Naive B cell (primary cell): ENCODE results near the gene TUBG1. TPM values are rescaled to one million over a fixed set of nuclear protein-coding genes. Genes with fewer than 3 reads are reported as not detected.
"Not testable (repeated sequence)": the region's sequence is repeated elsewhere in the genome, so short reads cannot be mapped to it uniquely, and the experiment has no call there.

Source experiments
- ATAC-seq, 2 donors: fragments of 150-1000 bp; cut with Tn5 transposase; 2 replicates each; pipeline ENCODE4 v1.10.0; 2021; ENCODE audit warnings: low read depth in 2 of 2, mild to moderate bottlenecking in 2 of 2, moderate library complexity in 2 of 2
- DNase-seq: peaks from one replicate; pipeline ENCODE4 v3.0.0; 2022
- H3K27ac Mint-ChIP-seq, 6 donors: one replicate each; pipeline ENCODE4 v1.8.0; 2020 to 2022; ENCODE audit warnings: mild to moderate bottlenecking in 6 of 6, mixed read lengths in 6 of 6, moderate library complexity in 5 of 6, inconsistent platforms in 2 of 6
- H3K27me3 Mint-ChIP-seq, 3 donors: one replicate each; pipeline ENCODE4 v1.8.0; 2021 to 2022; ENCODE audit warnings: mixed read lengths in 3 of 3, mild to moderate bottlenecking in 1 of 3
- H3K36me3 Mint-ChIP-seq, 2 donors: one replicate each; pipeline ENCODE4 v1.8.0; 2020 to 2022; ENCODE audit warnings: mixed read lengths in 2 of 2, inconsistent platforms in 1 of 2, mild to moderate bottlenecking in 1 of 2
- H3K4me1 Mint-ChIP-seq, 3 donors: one replicate each; pipeline ENCODE4 v1.8.0; 2020 to 2022; ENCODE audit warnings: mixed read lengths in 3 of 3, inconsistent platforms in 1 of 3, mild to moderate bottlenecking in 1 of 3, moderate library complexity in 1 of 3
- H3K4me3 Mint-ChIP-seq, 8 donors: one replicate each; pipeline ENCODE4 v1.8.0; 2020 to 2022; ENCODE audit warnings: mild to moderate bottlenecking in 8 of 8, mixed read lengths in 8 of 8, moderate library complexity in 8 of 8, inconsistent platforms in 2 of 8
- H3K9me3 Mint-ChIP-seq, 7 donors: one replicate each; pipeline ENCODE4 v1.8.0; 2020 to 2022; ENCODE audit warnings: mixed read lengths in 7 of 7, mild to moderate bottlenecking in 5 of 7, inconsistent platforms in 2 of 7, moderate library complexity in 1 of 7
- polyA plus RNA-seq, 6 donors: library from polyadenylated mRNA; unstranded; fragments of 300-500 nt; fragmentation: Illumina TruSeq; gene quantifications; one replicate each; pipeline ENCODE4 v1.2.3, GENCODE V29; 2021; ENCODE audit warnings: low read depth in 6 of 6

TUBG1 gene
- polyA plus RNA-seq, 6 donors from 2014 or later, result 4.2 to 10.2 (median 6.8) TPM; not detected in 1

DNA sequence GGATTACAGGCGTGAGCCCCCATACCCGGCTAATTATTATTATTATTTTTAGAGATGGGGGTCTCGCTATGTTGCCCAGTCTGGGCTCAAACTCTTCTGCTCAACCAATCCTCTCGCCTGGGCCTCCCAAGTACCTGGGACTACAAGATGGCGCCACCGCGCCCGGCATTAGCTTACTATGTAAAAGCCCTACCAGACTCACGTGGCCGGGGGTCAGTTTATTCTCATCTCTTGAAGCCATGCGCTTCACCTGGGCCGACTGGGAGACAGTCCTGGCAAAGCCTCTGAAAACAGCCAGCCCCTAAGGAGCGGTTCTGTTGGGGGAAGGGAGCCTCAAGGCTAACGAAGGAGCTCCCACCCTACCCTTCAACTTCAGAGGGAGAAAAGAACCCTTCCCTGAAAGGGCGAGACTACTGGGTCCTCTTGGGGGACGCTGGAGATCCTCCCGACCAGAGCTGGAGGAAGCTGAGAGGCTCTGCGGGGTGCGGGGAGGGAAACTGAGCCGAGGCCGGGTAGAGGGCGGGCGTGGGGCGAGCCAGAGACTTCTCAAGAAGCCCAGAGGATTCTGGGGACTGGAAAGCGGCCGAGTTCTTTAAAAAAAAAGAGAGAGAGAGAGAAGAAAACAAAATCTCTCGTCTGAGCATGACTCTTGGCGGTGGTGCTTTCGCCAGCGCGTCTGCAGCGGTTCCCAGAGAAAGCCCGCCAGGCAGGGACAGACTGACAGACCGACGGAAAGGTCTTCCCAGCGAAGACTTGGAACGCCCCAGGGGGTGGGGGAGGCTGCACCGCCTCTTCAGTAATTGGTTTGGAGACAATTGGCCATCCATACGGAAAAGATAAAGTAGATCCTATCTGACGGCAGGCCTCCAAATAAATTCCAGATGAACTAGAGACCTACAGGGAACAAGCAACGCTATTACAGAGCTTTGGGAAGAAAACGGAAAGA, 44.0 kb downstream of the TUBG1 start:
- peak overlapping the region in 1 of 8 donors; percentile 28 for H3K4me3 Mint-ChIP-seq
- H3K4me1 Mint-ChIP-seq, result peaks cover 11 to 19% (median 17%) of the 10 kb centered on the region in 3 donors
- peak overlapping the region in 1 of 6 donors; percentile 61 for H3K27ac Mint-ChIP-seq
- H3K36me3 Mint-ChIP-seq, result no peaks in the 10 kb centered on the region
- no peaks in the 10 kb centered on the region for H3K9me3 Mint-ChIP-seq
- ATAC-seq (no peak), DNase-seq (no peak)
- H3K27me3 Mint-ChIP-seq, result peaks cover 38 to 77% (median 62%) of the 10 kb centered on the region in 3 donors

DNA sequence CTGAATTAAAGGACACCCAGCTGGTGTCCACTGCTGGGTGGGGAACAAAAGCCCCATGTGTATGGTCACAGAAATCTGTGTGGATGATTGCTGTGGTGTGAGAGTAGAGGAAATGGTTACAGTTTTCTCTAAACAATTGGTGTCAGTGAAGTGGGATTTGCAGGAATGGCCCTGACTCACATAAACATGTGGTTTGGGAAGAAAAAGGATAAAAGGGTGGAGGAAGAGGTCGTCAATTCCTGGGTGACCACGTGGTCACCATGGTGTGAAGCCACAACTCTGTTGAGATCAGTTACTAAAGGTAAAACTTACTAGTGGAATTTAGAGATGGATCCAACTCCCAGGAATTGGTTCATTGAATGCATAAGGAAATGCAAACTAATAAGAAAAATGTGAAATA, 46.0 kb downstream of the TUBG1 start:
- Mint-ChIP-seq H3K4me1 (peaks cover 23 to 36% (median 27%) of the 10 kb centered on the region in 3 donors), H3K27me3 (peaks cover 34 to 78% (median 51%) of the 10 kb centered on the region in 3 donors), H3K27ac (no peak overlapping the region), H3K9me3 (no peaks in the 10 kb centered on the region), H3K4me3 (peak overlapping the region in 1 of 8 donors; percentile 33), H3K36me3 (no peaks in the 10 kb centered on the region)
- DNase-seq, result no peak
- no peak for ATAC-seq

DNA sequence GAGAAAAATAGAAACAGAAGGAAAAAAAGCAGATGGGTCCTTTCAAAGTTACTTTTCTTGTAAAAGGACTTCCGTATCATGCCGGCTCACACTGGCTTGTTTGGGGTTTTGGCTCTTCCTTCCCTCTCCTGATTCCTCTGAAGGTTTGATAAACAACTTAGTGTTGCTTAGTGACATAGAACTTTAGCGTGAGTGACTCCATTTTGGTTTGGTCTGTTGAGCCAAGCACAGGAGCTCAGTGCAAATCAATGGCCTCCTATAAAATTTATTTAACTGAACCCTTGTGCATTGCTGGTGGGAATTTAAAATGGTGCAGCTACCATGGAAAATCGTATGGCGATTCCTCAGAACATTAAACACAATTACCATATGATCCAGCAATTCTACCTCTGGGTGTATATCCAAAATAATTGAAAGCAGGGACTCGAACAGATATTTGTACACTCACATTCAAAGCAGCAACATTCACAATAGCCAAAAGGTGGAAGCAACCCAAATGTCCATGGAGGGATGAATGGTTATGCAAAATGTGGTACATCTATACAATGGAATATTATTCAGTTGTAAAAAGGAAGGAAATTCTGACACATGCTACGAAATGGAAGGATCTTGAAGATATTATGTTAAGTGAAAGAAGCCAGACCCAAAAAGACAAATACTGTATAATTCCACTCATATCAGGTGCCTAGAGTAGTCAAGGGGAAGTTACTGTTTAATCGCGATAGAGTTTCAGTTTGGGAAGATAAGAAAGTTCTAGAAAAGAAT, 48.5 kb downstream of the TUBG1 start:
- Mint-ChIP-seq H3K27ac (no peak overlapping the region), H3K4me3 (peak overlapping the region in 7 of 8 donors; percentile 28 to 95 (median 84)), H3K4me1 (peaks cover 25 to 36% (median 27%) of the 10 kb centered on the region in 3 donors), H3K36me3 (no peaks in the 10 kb centered on the region), H3K9me3 (no peaks in the 10 kb centered on the region), H3K27me3 (peaks cover 29 to 66% (median 41%) of the 10 kb centered on the region in 3 donors)
- ATAC-seq, result no peak
- DNase-seq, result no peak

DNA sequence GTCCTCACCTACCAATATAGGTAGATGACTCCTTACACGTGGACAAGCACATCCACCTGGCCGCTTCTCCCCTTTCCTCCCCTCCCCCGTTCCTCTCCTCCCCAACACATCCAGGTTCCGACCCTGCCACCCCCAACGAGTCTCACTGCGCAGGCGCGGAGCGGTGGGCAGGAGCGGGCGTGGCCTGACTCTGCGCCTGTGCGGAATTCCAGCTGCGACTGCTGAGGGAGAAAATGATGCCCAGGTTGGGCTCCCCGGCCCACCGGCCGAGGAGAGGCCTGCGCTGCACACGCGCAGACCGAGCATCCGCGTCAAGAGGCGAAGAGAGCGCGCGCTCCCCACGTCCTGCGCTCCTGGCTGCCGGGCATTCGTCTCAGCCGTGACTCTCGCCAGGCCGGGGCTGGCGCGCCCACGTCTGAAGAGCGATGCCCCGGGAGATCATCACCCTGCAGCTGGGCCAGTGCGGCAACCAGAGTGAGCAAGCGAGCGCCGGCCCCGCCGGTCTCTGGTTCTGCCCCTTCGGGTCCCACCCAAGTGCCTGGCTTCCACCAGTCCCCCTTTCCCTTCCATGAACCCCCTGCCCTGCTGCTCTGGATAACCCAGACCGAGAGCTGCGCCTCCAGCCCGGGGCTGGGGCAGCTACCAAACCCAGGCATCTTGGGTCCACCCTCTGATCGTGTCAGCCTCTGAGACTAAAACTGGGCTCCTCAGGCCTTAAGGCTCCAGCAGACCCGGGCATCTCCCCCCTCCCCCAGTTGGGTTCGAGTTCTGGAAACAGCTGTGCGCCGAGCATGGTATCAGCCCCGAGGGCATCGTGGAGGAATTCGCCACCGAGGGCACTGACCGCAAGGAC, 49.8 kb downstream of the TUBG1 start, which contains the start of gene TUBG2:
Gene TUBG2 (plus strand): TSS at position 206 of the 853 bp plus-strand sequence. CDS start 220 bp downstream, at position 426.
- H3K27ac Mint-ChIP-seq, result peak within 1 kb of the TSS in 3 of 6 donors; percentile 44 to 86 (median 54)
- DNase-seq (peak; percentile 45), ATAC-seq (peak; percentile 71 to 72)
- H3K9me3 Mint-ChIP-seq, result no peaks in the 10 kb centered on the region
- no peaks in the 10 kb centered on the region for H3K36me3 Mint-ChIP-seq
- H3K27me3 Mint-ChIP-seq, result peaks cover 20 to 53% (median 28%) of the 10 kb centered on the region in 3 donors
- H3K4me1 Mint-ChIP-seq, result peaks cover 20 to 29% (median 25%) of the 10 kb centered on the region in 3 donors
- peak within 1 kb of the TSS; percentile 77 to 95 (median 88) for H3K4me3 Mint-ChIP-seq

DNA sequence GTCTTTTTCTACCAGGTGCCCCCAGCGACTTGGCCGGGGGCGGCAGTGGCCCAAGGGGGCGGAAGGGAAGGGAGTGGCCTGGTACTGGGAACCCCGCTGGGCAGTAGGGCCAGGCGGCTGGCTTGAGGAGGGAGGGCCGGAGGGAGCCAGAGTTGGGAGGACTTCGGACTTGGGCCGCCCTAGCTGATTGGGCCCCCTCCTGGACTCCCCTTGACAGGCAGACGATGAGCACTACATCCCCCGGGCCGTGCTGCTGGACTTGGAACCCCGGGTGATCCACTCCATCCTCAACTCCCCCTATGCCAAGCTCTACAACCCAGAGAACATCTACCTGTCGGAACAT, 50.4 kb downstream of the TUBG1 start:
- not testable (repeated sequence) for DNase-seq, H3K36me3 Mint-ChIP-seq, H3K9me3 Mint-ChIP-seq, ATAC-seq
- peaks cover 20 to 47% (median 23%) of the 10 kb centered on the region in 3 donors for H3K27me3 Mint-ChIP-seq
- peak overlapping the region in 2 of 6 donors; percentile 54 to 86 for H3K27ac Mint-ChIP-seq
- peak overlapping the region; percentile 16 to 95 (median 88) for H3K4me3 Mint-ChIP-seq
- H3K4me1 Mint-ChIP-seq, result peaks cover 20 to 29% (median 25%) of the 10 kb centered on the region in 3 donors

DNA sequence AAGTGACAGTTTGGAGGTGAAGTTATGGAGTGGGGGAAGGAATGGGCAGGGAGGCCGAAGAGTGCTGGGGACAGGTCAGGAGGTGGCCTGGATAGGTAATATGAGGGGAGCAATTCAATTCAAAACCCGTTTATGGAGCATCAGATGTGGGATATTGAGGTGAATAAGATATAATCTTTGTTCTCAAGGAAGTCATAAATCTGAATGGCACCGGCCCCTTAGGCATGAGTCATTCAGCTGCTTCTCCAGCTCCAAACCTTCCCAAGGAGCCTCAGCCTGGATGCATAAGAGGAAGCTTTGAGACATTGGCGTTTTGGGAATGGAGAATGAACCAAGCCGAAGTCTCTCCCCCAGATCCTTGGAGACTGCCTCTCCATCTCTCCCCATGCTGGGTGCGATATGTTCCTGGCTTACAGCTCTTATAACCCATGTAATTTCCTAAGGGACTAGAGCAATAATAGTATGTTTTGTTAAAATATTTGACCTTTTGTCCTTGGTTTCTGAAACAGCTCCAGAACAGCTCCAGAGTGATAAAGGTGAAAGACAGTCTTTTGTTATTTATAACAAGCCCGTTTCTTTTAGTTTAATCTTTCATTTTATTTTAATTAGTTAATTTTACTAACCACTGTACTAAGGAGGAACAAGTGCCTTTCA, 51.3 kb downstream of the TUBG1 start:
- peak overlapping the region in 1 of 6 donors; percentile 57 for H3K27ac Mint-ChIP-seq
- peak overlapping the region in 5 of 8 donors; percentile 0 to 32 (median 25) for H3K4me3 Mint-ChIP-seq
- peaks cover 13 to 45% (median 14%) of the 10 kb centered on the region in 3 donors for H3K27me3 Mint-ChIP-seq
- no peaks in the 10 kb centered on the region for H3K9me3 Mint-ChIP-seq
- DNase-seq (no peak), ATAC-seq (no peak)
- H3K4me1 Mint-ChIP-seq, result peaks cover 16 to 22% (median 22%) of the 10 kb centered on the region in 3 donors
- peaks cover 0 to 4% of the 10 kb centered on the region in 2 donors for H3K36me3 Mint-ChIP-seq

Other genes starting within 250 kb of the TUBG1 start
- gene STAT3, start 221.2 kb upstream of the TUBG1 start, polyA plus RNA-seq, result 100 to 1,000 TPM in 3 of 6 donors, 10 to 100 TPM in 3; 89.8 to 112 (median 101) TPM
- not detected for gene CAVIN1, start 186.4 kb upstream of the TUBG1 start, polyA plus RNA-seq
- gene ATP6V0A1, start 150.8 kb upstream of the TUBG1 start, polyA plus RNA-seq, result 10 to 100 TPM; 42.5 to 81.0 (median 62.8) TPM
- gene NAGLU, start 73.4 kb upstream of the TUBG1 start, polyA plus RNA-seq, result 10 to 100 TPM; 17.1 to 34.9 (median 23.6) TPM
- gene HSD17B1, start 56.8 kb upstream of the TUBG1 start, polyA plus RNA-seq, result 1 to 10 TPM in 2 of 6 donors, under 1 TPM in 3, not detected in 1; 0.55 to 1.6 (median 0.90) TPM
- gene COASY, start 47.5 kb upstream of the TUBG1 start, polyA plus RNA-seq, result 100 to 1,000 TPM in 1 of 6 donors, 10 to 100 TPM in 5; 40.6 to 104 (median 55.5) TPM
- gene MLX, start 42.6 kb upstream of the TUBG1 start, polyA plus RNA-seq, result 10 to 100 TPM; 26.7 to 48.2 (median 32.9) TPM
- 1 to 10 TPM in 5 of 6 donors, not detected in 1; 1.5 to 2.9 (median 2.4) TPM for gene PSMC3IP, start 32.0 kb upstream of the TUBG1 start, polyA plus RNA-seq
- 100 to 1,000 TPM; 132 to 161 (median 140) TPM for gene RETREG3, start 309 bp upstream of the TUBG1 start, polyA plus RNA-seq
- 1 to 10 TPM in 5 of 6 donors, under 1 TPM in 1; 0.39 to 3.3 (median 1.5) TPM for gene TUBG2, start 49.6 kb downstream of the TUBG1 start, polyA plus RNA-seq
- not detected for gene PLEKHH3, start 67.3 kb downstream of the TUBG1 start, polyA plus RNA-seq
- gene CCR10, start 72.2 kb downstream of the TUBG1 start, polyA plus RNA-seq, result 1 to 10 TPM in 1 of 6 donors, under 1 TPM in 2, not detected in 3; 0.27 to 1.8 (median 0.93) TPM
- gene CNTNAP1, start 72.8 kb downstream of the TUBG1 start, polyA plus RNA-seq, result under 1 TPM in 5 of 6 donors, not detected in 1; 0.19 to 1.00 (median 0.39) TPM
- 10 to 100 TPM in 5 of 6 donors, 1 to 10 TPM in 1; 8.2 to 63.4 (median 47.3) TPM for gene EZH1, start 135.4 kb downstream of the TUBG1 start, polyA plus RNA-seq
- gene RAMP2, start 151.5 kb downstream of the TUBG1 start, polyA plus RNA-seq, result not detected
- 10 to 100 TPM; 44.3 to 61.0 (median 56.5) TPM for gene VPS25, start 163.8 kb downstream of the TUBG1 start, polyA plus RNA-seq
- under 1 TPM in 1 of 6 donors, not detected in 5; 0.10 TPM for gene WNK4, start 170.9 kb downstream of the TUBG1 start, polyA plus RNA-seq
- gene COA3, start 189.0 kb downstream of the TUBG1 start, polyA plus RNA-seq, result 100 to 1,000 TPM; 117 to 157 (median 133) TPM
- under 1 TPM in 5 of 6 donors, not detected in 1; 0.17 to 0.74 (median 0.70) TPM for gene CNTD1, start 189.2 kb downstream of the TUBG1 start, polyA plus RNA-seq
- gene BECN1, start 214.6 kb downstream of the TUBG1 start, polyA plus RNA-seq, result 100 to 1,000 TPM; 136 to 212 (median 150) TPM
- 100 to 1,000 TPM in 5 of 6 donors, 10 to 100 TPM in 1; 92.2 to 148 (median 115) TPM for gene PSME3, start 223.7 kb downstream of the TUBG1 start, polyA plus RNA-seq
- gene AOC2, start 234.9 kb downstream of the TUBG1 start, polyA plus RNA-seq, result under 1 TPM in 2 of 6 donors, not detected in 4; 0.24 to 0.43 TPM
- not detected for gene AOC3, start 241.5 kb downstream of the TUBG1 start, polyA plus RNA-seq